HEK293T (cell line): Measurements from ENCODE around the gene KCNMA1.

Experiments
- BHLHE40 ChIP-seq: fragments of 450-650 bp; IDR thresholded peaks from 2 replicates; pipeline ENCODE4 v1.6.1; 2016; ENCODE audit warnings: mild to moderate bottlenecking, moderate library complexity, borderline replicate concordance
- CTBP1 ChIP-seq: fragments of 450-650 bp; IDR thresholded peaks from 2 replicates; pipeline ENCODE4 v1.6.1; 2016; ENCODE audit warnings: borderline replicate concordance
- ELF4 ChIP-seq: fragments of 450-650 bp; IDR thresholded peaks from 2 replicates; pipeline ENCODE4 v1.6.1; 2017; ENCODE audit warnings: antibody characterized with exemption
- FOXA1 ChIP-seq: fragments of 450-650 bp; IDR thresholded peaks from 2 replicates; pipeline ENCODE4 v1.6.1; 2016; ENCODE audit warnings: mild to moderate bottlenecking
- FOXK2 ChIP-seq: fragments of 450-650 bp; IDR thresholded peaks from 2 replicates; pipeline ENCODE4 v1.6.1; 2016; ENCODE audit warnings: mild to moderate bottlenecking
- FOXM1 ChIP-seq: fragments of 450-650 bp; IDR thresholded peaks from 2 replicates; pipeline ENCODE4 v1.6.1; 2017; ENCODE audit warnings: mild to moderate bottlenecking, borderline replicate concordance
- HDGF ChIP-seq: fragments of 450-650 bp; IDR thresholded peaks from 2 replicates; pipeline ENCODE4 v1.6.1; 2017; ENCODE audit warnings: antibody characterized with exemption, borderline replicate concordance
- L3MBTL2 ChIP-seq: fragments of 450-650 bp; conservative IDR thresholded peaks from 2 replicates; pipeline ENCODE4 v1.6.1; 2016; ENCODE audit warnings: mild to moderate bottlenecking
- LEF1 ChIP-seq: fragments of 450-650 bp; IDR thresholded peaks from 2 replicates; pipeline ENCODE4 v1.6.1; 2017; ENCODE audit warnings: mild to moderate bottlenecking, borderline replicate concordance
- NFRKB ChIP-seq: fragments of 450-650 bp; IDR thresholded peaks from 2 replicates; pipeline ENCODE4 v1.6.1; 2016; ENCODE audit warnings: mild to moderate bottlenecking, moderate library complexity
- SP1 ChIP-seq: fragments of 450-650 bp; IDR thresholded peaks from 2 replicates; pipeline ENCODE4 v1.6.1; 2017
- SUZ12 ChIP-seq: fragments of 450-650 bp; IDR thresholded peaks from 2 replicates; pipeline ENCODE4 v1.6.1; 2016; ENCODE audit warnings: mild to moderate bottlenecking
- ZNF384 ChIP-seq: fragments of 450-650 bp; IDR thresholded peaks from 2 replicates; pipeline ENCODE4 v1.6.1; 2016
- TF ChIP-seq, protein P1 (sequence below): fragments of 450-650 bp; IDR thresholded peaks from 2 replicates; pipeline ENCODE4 v1.6.1; 2016

DNA sequence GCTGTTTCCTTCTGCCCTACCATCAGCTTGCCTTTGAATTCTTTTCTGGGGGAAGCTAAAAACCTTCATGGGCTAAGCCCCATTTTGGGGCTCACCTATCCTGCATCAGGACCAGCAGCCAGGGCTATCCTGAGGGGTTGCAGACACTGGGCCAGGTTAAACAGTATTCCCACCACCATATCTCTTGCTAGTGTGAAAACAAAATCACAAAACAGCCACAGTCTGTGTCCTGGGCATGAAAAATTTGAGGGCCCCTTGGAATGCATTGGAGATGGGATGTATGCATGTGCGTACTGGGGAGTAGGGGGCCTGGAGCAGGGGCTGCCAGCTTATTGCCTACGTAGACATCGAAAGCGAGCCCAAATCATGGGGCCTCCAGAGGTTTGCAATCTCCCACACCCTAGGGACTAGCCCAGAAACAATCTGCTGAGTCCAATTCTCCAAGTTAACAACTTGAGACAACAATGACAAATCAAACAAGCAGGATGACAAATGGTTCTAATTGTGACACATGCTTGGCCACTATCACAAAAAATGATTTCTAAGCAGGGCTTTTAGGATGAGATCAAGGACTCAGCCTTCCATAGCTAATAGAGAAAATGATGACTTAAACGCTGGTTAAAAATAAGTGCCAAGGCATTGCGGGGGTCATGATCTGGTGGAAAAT lies 557.1 kb downstream of the KCNMA1 start:
- no peak for TF ChIP-seq ZNF384
- TF ChIP-seq SUZ12, result no peak
- TF ChIP-seq FOXA1, result no peak
- TF ChIP-seq HDGF, result no peak
- no peak for TF ChIP-seq BHLHE40
- TF ChIP-seq, protein P1, sequence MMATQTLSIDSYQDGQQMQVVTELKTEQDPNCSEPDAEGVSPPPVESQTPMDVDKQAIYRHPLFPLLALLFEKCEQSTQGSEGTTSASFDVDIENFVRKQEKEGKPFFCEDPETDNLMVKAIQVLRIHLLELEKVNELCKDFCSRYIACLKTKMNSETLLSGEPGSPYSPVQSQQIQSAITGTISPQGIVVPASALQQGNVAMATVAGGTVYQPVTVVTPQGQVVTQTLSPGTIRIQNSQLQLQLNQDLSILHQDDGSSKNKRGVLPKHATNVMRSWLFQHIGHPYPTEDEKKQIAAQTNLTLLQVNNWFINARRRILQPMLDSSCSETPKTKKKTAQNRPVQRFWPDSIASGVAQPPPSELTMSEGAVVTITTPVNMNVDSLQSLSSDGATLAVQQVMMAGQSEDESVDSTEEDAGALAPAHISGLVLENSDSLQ, result no peak
- TF ChIP-seq SP1, result no peak
- no peak for TF ChIP-seq NFRKB
- TF ChIP-seq FOXM1, result no peak
- no peak for TF ChIP-seq CTBP1
- TF ChIP-seq ELF4, result no peak
- TF ChIP-seq L3MBTL2, result no peak
- no peak for TF ChIP-seq FOXK2
- TF ChIP-seq LEF1, result no peak
